DMS79 (cell line): ENCODE data around the gene WT1.

Experiments used
- DNase-seq: peaks from one replicate; lab custom pipeline; 2025; lab: John Stamatoyannopoulos, UW

The WT1 gene

GRCh38 chr11:32438346-32438865 is 3.1 kb upstream of the WT1 start:
- no peak for DNase-seq

DNA sequence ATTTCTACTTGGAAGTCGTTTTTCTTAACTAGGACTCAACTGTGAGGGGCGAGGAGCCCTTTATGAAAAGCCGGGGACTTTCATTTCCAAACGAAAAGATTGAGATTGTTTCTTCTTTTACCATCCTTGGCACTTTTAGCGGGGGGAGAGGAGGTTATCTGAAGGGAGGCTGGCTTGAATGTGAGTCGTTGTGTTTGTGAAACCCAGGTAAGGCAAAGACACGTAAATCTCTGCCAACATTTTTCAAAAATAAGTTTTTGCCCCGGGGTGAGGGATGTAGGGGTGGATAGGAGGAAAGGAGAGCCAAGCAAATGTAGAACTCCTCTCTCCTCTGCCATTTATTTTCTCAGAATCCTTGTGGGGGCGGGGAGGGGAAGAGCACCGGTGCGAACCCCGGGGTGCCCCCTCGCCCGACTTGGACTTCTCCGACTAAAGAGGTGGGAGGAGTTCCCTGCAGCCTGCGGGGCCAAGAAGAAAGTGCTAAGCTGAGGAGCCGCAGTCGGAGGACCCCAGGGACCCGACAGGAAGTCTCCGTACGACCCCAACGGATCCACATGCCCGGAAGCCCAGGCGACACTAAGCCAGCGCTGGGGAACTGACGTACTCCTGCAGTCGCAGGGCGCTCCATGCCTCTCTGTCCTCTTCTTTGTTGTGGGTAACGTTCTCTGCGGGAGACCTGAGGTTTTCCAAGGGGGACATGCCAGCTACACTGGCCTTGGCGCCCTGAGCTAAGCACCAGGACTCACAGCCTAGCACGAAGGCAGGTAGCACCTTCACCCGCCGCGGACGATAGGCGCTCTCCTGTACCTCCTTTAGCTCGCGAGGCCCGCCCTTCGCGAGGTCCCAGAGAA is 2.4 kb upstream of the WT1 start:
- DNase-seq = no peak

DNA sequence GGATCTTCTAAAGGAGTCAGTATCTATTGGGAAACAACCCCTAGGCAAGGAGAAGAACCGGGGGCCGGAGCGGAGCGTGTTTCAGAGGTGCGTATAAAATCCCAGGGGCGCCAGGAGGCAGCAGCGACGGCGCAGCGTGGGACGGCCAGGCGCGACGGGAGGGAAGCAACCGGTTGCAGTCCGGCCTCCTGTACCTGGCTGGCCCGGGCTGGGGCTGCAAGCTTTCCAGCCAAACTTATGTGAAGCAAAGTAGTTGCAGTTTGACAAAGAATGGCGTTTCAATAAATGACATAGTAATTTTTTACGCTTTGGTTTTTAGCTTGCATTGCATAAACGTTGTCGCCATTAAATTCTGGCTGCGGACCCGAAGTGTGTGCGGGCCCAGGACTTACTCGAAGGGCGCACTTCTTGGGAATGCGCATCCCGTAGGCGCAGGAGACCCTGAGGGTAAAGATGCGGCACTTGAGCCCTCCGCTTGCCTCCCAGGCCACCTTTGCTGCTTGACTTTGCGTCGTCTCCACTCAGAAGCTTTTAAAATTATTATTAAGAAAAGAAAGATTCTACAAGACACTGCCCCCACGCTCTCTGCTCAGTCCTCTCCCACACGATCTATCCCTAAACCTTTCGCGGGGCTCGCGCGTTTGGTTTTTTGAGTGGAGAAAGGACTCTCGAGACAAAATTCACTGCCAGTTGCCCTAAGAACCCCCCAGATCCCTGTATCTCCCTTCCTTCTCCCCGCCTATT is 1.6 kb upstream of the WT1 start:
- DNase-seq = no peak

GRCh38 chr11:32435942-32436750 is 807 bp upstream of the WT1 start:
- DNase-seq = no peak

DNA sequence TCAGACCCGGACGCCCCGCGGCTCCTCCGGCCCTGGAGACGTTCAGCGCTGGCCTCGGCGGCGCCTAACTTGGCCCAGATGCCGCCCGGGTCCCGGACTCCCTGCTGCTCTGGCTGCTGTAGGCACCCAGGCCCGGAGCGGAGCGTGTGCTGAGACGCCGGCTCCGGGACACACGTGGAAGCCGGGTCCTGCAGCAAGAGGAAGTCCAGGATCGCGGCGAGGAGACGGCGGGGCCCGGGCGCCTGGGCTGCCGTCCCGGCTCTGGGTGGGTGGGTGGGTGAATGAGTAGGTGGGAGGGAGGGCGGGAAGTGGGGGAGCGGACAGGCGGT is 223 bp downstream of the WT1 start:
- DNase-seq = no peak

DNA sequence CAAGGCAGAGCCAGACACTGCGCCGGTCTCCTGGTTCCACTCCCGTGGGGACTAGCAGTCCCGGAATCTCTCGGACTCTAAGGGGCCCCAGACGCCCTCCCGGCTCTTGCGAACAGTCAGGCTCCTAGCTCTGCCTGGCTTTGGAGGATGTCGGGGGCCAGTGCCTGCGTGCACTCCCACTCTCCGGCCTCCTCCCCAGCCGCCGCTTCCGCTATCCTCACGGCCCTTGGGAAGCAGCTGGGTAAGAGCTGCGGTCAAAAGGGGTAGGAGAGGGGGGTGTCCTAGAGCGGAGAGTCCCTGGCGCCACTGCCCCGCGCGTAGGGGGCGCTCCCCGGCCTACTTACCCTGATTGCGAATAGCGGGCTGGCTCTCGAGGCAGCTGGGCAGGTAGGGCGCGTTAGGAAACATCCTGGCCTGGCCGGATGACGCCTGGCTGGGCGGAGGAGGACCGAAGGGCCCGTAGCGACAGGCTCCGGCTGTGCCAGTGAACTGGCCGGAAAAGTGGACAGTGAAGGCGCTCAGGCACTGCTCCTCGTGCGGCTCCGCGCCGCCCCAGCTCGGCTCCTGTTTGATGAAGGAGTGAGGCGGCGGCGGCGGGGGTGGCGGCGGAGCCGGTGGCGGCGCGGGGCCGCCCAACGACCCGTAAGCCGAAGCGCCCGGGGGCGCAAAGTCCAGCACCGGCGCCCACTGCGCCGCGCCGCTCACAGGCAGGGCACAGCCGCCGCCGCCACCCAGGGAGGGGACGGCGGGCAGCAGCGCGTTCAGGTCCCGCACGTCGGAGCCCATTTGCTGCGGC is 785 bp downstream of the WT1 start:
- DNase-seq = no peak

GRCh38 chr11:32433914-32434355 is 1.4 kb downstream of the WT1 start:
- no peak for DNase-seq

DNA sequence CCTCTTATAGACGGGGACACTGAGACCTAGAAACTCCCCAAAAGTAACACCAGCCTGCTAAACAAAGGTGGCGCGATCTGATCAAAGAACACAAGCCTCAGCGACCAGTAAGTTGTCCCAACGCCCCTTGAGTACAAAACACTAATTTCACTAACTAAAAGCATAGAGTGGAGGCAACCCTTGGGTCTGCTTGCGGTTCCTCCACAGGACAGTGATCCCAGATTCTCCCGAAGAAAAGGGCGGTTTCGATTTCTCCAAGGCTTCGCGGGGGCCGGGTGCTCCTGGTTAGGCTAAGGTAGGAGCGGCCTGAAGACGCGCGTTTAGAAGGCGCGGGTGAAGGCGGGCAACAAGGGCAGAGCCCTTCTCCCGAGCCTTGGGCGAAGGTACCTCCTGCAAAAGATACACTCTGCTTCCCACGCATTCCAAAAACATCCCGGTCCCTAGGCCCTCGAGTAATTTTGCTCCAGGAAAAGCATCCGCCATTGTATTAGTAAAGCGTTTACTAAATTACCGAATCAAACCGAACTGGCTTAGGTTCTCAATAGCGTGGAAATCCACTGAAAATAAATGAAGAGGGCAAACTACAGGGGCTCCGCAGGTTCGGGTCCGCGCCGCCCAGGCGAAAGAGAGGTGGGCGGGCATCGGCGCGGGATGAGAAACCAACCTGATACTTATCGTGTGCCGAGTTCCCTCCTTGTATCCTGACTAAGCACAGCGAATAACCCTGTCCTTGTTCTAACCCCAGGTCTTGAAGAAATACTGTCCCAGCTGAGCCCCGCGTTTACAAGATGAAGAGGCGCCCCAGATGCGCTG is 2.0 kb downstream of the WT1 start:
- no peak for DNase-seq

GRCh38 chr11:32432565-32432964 is 2.8 kb downstream of the WT1 start:
- no peak for DNase-seq

- no peak for DNase-seq
Measured at GRCh38 chr11:32430568-32431381, 4.6 kb downstream of the WT1 start.

GRCh38 chr11:32429477-32429876 is 5.9 kb downstream of the WT1 start:
- DNase-seq = no peak

DNA sequence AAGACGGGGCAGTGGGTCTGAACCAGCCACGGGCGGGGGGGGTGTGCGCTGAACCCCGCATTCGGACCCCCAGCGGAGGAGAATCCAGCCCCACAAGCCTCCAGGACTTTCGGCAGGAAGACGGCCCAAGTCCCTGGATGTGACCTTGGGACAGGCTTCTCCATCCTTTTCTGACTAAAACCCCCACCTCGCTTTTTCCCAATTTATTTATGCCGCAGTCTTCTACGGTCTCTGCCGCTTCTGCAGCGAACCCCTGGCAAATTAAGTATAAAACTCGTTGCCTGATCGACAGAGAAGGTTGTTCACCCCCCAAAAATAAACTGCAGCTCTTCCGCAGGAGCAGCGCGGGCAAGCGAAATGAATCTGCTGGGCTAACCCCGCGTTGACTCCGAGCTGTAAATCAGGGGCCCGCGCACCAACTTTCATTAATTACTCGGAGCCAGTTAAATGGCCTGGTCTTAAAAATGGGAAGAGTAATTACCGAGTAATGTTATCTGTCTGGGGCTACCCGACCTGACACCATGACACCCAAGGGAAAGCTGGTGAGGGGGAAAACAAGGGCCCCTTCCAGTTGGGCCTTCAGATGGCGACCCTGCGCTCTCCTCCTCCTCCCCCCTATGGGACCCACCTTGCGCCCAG is 6.6 kb downstream of the WT1 start:
- no peak for DNase-seq

DNA sequence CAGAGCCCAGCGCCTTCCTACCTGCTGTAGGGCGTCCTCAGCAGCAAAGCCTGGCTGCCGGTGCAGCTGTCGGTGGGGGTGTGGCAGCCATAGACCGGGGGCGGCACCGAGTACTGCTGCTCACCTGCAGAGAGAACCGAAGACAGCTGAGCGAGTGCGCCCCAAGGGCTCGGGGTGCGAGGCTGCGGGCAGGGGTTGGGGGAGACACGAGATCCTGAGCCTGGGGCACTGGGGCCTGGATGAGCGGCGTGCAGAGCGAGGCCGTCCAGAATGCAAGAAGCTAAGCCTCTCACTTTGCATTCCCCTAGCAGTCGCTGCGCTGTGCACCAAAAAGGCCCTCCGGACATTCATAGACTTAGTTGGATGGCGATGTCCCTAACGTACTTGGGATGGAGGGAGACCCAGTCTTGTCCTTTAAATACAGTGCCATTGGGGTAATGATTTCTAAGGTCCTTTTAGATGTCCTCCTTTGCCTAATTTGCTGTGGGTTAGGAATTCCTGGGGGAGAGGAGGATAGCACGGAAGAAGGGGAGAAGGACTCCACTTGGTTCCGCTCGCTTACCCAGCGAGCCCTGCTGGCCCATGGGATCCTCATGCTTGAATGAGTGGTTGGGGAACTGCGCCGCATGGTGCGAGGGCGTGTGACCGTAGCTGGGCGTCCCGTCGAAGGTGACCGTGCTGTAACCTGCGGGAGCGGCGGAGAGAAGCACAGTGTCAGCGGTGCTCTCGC is 7.2 kb downstream of the WT1 start:
- no peak for DNase-seq

DNA sequence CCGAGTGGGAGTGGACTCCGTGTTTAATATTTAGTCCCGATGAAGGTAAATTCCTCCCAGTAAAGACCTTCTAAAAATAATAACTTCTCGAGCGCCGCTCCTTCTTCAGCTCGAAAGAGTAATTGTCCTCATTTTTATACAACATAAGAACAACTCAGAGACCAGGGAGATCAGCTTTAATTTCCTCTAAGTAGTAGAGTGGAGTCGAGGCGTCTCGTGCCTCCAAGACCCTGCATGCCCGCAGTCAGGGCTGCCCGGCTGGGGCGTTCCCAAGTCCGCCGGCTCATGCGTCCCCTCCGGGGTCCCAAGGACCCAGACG is 7.8 kb downstream of the WT1 start:
- no peak for DNase-seq

DNA sequence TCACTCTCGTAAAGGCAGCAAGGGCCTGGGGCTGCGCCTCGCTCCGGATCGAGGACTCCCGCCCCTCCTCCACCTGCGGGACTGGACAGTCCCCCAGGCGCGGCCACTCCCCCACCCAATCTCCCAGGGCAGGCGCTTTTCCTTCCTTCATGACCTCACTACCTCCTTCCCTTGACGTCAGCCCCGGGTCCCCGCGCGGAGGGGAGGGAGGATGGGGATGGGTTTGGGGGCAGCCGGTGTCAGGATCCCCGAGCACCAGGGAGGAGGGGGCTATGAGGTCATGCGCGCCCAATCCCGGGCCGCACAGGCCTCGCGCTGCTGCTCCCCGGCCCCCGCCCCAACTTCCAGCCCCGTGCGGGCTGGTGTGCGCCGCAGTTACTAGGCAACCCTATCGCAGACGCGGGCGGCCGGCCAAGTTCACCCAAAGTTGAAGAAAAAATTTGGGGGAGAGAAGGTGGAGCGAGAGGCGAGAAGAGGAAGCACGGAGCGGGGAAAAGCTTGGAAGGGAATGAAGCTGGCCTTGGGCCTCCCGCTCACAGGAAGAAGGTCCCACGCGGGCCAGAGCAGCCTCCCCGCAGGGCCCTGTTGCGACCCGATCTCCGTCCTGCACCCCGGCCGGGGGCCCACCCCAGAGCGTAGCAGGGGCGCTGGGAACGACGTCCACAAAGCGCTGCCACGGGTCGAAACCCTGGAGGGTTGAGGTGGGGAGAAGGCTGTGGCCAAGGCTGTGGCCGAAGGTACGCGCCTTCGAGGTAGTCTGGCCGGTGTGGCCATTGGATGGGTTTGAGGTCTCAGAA is 8.3 kb downstream of the WT1 start:
- no peak for DNase-seq

DNA sequence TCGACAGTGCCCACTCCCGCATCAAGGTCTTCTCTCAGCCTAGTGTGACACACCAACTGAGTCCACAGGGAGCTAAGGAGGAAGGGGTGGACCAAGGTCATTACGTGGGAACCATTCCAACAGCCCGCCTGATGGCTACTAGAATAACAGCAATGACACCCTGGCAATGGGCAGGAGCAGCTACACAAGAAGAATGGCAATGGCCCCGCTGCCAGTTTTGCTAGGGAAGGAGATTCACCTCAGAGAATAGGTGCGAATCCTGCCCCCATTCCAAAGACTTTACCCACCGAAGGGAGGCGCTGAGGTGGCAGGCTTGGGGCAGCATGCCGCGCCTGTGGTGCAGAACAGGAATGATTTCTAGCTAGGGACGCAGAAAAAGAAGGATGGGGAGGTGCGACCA is 9.1 kb downstream of the WT1 start:
- DNase-seq = no peak

DNA sequence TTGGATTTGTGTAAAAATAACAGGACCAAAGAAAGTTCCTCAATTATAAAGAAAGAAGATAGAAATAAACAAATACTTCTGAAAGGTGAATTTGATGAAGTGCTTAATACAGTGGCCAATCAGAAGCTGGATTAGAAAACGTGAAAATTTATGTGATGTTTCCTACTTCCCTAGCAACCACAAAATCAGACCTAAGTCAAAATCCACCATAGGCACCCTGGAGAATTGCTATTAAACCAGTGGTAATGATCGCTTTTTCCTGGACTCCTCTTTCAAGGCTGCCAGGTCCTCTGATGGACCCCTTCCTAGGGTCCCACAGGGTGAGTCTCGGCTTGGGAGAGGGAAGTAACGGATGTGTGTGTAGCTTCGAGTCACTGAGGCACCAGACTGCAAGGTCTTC is 9.6 kb downstream of the WT1 start:
- no peak for DNase-seq

DNA sequence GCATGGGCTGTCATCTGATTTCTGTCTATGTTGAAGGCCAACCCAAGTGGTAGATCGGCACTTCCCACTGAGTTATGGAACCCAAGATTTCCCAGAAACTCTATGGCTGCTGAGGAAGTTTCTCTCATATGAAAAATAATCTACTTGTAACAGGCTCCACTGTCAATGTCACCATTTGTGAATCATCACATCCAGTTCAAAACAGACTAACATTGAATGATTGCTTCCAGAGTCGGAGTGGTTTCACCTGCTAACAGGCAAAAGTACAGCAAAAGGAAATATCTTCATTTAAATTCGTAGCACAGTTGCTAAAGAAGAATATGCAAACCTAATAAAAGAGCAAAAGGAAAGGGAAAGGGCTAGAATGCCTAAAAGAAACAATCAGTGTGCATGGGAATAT is 12.8 kb downstream of the WT1 start:
- DNase-seq = no peak
